GM18861 (cell line): ENCODE measurements around the gene COX7A2.

ENCODE experiments used
- ATAC-seq: cut with Tn5 transposase; IDR thresholded peaks from one replicate; pipeline ENCODE4 v1.9.1; 2021; ENCODE audit not compliant: unreplicated experiment

COX7A2 gene

DNA sequence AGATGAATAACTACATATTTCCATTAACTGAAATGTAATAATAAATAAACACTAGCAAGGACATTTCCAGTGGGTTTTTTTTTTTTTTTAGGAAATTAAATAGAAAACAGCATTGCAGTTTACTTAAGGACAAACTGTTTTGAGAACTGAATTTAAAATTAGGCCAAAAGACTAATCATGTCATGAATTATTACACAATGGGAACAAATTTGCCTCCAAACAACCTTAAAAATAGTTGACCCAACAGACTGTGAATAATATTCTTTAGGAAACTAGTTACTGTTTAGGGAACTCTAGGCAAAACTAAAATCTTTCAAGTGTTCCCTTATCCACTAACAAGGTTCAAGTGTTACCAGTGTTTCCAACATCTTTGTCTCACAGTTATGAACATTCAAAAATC, 21.3 kb downstream of the COX7A2 start:
- no peak for ATAC-seq

DNA sequence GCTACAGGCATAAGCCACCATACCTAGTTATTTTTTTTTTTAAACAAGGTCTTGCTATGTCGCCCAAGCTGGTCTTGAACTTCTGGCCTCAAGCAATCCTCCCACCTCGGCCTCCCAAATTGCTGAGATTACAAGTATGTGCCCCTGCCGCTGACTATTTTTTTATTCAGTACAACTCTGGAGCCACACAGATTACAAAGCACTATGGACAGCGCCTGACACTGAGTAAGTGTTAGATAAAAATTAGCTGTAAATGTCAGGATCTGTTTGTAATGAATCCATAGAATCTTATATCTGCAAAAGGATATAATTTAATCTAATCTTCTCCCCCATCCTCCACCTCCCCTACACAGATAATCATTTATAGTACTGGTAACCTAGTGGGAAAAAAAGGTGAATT, 22.5 kb downstream of the COX7A2 start:
- ATAC-seq: no peak

DNA sequence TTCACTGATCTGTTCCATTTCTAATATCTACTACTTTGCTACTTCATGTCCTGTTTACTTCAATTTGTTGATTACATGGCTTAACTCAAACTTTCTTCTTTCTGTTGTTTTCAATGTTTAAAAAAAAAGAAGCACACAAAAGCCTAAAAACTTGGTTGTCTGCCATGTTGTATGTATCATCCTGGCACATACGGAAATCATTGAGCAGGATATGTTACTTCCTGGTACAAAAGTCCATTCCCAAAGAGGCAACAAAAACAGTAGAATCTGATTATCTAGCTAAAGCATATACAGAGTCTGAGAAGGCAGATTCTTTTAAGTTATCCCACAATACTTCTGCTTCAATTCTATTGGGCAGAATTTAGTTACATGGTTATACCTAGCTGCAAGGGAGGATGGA, 23.2 kb downstream of the COX7A2 start:
- no peak for ATAC-seq

DNA sequence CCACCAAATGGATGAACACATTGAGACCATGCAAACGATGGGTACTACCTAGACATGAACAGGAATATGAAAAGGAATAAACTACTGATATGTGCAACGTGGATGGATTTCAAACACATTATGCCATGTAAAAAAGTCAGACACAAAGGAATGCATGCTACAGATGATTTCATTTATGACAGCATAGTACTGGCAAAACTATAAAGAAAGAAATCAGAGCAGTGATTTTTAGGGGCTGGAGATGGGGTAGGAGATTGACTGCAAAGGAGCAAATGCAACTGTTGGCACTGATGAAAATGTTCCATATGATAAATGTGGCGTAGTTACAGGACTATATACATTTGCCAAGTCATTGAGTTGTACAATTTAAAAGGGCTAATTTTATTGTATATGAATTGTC, 24.3 kb downstream of the COX7A2 start:
- no peak for ATAC-seq

DNA sequence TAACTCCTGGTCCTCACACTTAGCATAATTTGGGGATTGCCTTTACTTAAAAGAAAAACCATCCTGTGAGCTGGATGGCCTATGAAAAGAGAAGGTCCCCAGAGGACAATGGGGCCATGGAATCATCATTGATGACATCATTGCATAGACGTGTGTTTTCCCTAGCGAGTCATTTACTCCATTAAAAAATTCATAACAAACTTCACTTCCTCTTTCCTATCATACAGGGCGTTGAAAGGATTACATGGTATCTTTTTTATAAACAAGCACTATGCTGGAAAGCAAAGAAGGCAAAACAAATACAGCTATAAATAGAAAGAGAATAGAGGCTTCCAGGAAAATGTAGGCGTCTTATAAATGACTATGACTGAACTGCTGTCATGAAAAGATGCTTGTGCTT, 26.4 kb downstream of the COX7A2 start:
- no peak for ATAC-seq

DNA sequence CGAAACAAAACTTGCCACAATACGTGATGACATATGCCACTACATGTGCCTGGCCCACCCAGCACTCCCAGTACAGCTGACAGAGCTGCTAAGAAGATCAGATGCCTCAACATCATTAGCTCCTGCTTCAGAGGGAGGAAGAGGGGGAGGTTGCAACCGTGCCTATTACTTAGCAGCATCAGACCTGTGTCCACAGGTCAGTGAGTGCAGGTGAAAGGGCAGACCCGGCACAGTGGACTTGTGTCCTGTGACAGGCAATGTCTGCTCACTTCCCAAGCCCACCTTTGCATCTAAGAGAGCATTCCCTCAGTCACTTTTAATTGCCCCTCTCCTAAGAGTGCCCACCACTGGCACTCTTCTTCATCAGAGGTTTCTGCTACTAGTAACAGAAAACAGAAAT, 28.3 kb downstream of the COX7A2 start:
- no peak for ATAC-seq

DNA sequence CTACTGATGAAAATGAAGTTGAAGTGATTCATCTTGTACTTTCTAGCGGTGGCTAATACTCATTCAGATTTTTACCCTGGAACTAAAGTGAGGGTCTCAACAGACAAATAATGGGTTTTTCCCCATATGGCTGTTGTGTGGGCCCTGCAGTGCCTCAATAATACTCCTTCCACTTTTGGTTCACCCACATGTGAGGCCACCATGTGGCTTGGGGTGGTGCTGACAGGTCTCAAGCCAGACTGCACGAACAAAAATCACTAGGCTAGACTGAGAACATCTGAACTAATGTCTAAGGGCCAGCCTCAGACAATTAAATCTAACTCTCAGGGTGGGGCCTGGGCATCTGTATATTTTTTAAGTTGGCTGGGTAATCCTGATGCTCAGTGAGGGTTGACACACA, 29.9 kb downstream of the COX7A2 start:
- no peak for ATAC-seq

DNA sequence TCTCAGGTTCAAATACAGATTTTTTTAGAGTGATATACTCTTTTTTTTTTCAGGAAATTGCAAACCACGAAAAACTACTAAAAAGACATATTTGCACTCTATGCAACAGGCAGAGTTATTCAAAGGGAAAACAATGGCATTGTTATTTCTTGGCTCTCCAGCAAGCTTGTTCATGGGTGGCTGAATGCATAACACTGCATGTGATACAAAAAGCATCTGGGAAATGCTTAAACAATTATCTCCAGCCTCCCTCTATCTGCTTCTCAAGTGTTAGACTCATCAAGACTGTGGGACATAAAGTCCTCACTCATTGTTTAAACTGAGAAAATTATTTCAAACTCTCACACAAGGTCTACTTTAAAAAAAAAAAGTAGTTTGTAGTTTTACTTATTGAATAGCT, 30.5 kb downstream of the COX7A2 start:
- no peak for ATAC-seq

DNA sequence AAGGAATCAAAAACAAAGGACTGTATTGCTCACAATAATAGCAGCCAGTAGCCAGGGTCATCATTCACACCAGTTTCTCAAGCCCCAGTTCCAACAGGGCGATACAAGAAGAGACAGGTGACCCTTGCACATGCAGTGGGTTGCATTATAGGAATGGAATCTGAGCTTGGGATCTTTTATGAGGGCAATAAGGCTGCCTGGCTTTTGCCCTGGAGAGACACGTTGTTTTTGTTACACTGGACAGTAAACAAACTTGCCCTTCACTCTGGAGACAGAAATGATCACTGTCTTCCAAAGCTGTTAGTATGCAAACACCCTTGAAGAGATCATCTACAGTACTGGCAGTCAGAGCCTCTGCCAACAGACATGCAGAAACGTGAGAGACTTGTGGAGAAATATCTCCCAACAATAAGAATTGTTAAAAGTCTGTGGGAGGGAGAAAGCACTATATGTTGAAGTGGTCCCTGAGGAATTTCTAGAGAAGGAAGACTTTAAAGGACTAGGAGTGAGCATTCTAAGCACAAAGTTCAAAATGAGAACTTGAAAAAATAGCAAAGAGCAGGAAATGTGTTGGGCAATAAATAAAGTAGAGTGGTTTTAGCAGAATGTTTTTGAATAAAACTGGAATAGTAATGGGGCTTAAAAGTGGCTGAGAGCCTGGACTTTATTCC, 31.5 kb downstream of the COX7A2 start:
- ATAC-seq: no peak

DNA sequence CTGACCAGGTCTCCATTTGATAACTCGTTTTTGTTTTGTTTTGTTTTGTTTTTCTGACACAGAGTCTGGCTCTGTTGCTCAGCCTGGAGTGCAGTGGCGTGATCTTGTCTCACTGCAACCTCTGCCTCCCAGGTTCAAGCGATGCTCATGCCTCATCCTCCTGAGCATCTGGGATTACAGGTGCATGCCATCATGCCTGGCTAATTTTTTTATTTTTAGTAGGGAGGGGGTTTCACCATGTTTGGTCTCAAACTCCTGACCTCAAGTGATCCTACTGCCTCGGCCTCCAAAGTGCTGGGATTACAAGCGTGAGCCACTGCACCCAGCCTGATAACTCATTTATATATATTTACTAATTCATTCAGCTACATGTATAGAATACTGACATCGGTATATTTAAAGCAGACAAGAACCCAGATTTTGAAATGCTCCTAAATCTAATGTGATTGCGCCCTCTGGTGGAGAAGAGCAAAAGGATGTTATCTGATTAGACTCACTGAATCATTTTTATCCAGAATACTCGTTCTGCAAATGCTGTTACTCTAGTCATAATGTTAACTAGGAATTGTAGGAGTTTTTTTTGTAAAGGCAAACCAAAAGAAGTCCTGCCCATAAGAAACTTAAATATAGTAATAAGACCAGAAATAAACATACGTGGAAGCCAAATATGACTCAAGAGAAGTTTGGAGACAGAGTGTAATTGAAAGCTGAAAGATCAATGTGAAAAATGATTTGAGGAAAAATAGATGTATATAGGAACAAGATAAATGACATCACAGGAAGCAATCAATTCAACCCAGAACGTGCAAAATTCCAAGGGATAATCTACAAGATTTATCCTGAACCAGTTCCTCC, 32.5 kb downstream of the COX7A2 start:
- no peak for ATAC-seq

DNA sequence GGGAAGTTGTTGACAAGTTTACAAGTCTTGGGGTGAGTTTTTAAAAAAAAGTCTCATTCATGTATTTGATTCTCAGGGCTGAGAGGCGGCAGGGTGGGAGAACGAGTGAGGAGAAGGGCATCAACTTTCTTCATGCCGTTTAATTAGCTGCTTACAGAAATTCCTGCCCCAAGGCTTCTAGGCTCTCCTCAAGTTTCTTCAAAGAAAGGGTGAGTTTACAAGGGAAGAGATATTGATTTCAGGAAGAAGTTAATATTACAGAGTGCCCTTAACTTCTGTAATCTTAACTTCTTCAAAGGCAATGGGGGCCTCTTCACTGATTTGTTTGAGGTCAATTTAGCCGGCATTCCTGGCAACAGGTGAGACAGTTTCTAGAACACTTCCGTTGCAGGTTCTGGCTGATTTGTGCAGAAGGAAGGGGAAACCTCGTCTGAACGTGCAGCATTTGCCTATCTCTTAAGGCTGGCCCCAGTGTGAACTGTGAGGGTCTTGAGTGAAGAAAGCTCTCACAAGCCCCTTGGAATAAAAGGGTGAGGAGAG, 34.3 kb downstream of the COX7A2 start:
- no peak for ATAC-seq

DNA sequence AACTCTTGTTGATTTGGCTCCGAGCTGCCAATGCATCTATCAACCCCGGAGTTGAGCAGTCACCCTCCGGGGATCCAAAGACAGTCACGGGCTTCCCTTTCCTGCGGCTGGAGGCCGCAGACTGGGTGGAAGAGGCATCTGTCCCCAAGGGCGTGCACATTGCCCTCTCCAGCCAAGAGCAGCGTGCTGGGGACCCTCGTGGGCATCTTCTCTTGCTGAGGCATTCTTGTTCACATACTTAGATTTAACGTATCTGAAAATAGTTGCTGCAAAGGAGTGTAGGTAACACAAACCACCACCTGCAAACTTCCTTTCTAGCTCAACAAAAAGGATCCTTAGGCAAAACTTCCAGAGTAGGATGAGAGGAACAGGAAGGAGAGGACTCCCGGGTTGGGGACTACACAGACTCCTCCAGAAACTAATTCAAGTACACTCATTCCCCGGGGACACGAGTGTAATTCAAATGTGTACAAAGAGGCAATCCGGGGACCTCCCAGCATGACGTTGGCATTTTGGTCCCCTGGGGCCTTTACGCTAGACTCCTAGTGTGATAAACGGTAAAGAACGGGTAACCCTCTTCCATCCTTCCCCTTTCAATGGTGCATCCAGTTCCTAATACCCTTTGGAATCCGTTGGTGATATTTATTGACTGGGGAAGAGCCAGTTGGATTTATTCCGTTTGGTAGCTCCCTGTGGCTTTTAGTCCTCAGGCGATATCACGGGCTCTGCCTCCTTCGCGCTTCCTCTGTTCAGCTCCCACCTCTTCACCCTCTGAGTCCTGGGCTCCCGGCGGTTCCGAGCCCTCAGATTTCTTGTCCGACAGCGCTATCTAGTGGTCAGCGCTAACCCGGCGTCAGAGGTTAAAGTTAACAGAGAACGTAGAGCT, 35.1 kb downstream of the COX7A2 start:
- peak; percentile 67 for ATAC-seq

DNA sequence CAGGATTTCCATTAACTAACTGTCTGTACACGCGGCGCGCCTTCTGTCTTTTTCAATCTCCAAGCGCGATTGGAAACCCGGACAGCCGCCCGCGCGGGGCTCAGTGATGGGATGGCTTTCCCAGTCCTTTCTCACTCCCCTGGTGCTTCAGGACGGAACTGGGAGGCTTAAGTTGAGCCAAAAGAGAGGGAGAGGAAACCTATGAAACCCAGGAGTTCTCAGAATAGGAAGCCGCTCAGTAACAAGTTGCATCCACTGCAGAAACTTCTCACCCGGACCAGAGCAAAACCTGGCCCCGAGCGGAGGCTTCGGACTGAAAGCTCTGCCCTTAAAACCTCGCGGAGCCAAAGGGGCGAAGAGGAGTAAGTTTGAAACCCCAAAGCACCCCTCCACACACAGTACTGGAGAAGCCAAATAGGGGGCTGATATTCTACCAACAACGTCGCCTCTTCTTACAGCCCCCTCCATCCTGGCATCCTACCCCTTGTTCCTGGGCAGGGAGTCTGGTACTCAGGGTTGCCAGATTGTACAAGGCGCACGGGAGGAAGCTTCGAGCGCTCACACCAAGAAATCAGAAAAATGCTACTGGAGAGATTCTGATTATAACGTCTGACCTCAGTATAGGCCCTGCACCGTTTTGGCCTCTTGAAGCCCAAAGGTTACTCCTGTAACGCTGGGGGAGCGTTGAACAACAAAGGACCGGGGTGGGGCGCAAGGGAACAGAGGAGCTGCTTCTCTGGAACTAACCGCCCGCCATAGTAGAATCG, 36.8 kb downstream of the COX7A2 start:
- ATAC-seq: no peak

DNA sequence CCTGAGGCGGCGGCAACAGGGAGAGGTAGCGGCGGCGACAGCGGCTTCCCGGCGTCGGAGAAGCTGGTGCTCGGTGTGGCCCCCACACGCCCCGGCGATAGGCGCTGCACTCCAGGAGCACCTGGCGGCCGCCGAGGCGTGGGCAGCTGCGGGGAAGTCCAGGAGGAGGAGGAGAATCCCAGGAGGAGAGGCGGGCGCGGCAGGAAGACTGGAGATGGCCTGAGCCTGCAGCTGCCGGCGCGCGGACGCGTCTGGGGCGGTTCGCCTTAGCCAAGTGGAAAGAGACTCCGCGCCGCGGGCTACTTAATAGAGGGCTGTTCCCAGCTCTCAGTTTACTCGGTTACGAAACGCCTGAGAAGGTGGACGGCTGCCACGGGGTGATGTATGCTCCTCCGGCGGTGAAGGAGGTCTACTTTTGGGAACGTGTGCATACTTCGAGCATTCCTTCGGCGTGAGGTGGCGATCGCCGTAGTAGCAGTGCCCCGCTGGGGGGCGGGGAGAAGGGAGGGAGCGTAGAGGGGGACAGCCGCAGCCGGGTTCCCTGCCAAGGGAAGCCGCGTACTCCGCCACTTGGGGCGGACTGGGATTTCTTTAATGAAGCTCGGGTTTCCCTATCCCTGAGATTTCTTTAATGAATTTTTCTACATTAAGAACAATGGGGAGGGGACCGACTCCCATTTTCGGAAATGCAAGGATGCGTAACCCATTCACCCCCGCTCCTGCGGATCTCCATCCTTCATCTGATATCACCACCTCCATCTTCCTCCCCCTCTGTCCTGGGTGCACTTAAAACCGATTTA, 37.6 kb downstream of the COX7A2 start, which contains the start of gene COL12A1:
COL12A1 (minus strand) TSS at position 278 of the 800 bp plus-strand sequence. CDS start 3,261 bp downstream, outside the sequence.
- no peak for ATAC-seq

DNA sequence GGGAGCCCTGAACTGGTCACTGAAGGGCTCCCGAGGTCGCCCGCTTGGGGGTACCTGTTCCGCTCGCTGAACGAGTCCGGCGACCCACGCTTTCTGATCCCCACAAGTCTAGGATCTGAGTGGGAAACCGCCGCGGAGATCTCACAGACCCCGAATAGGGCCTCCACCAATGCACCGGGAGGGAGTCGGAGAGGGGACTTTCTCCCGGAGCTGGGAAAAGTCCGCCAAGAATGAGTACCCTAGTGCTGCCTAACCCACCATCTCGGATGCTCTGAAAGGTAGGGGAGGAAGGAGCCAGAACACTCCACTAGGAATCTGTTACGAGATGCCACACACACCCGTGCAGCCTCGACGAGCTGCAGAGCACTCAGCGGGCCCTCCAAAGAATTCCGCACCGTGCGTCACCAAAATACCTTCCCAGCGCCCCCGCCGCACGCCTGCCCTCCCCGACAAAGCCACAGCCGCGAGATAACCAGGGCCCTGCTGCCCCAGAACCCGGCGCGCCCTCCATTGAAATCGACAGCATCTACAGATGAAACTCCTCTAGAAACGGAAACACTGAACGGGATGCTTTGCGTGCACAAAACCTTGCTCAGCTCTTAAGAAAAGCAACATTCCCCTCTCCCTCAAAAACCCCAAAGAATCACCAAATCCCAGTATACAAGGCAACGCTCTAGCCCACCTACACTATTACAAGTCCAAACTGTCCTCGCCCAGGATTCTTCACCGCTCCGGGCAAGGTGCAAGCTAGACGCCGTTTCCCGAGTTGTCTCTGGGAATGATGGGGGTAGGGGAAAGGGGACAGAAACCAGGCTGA, 38.4 kb downstream of the COX7A2 start:
- ATAC-seq: no peak

DNA sequence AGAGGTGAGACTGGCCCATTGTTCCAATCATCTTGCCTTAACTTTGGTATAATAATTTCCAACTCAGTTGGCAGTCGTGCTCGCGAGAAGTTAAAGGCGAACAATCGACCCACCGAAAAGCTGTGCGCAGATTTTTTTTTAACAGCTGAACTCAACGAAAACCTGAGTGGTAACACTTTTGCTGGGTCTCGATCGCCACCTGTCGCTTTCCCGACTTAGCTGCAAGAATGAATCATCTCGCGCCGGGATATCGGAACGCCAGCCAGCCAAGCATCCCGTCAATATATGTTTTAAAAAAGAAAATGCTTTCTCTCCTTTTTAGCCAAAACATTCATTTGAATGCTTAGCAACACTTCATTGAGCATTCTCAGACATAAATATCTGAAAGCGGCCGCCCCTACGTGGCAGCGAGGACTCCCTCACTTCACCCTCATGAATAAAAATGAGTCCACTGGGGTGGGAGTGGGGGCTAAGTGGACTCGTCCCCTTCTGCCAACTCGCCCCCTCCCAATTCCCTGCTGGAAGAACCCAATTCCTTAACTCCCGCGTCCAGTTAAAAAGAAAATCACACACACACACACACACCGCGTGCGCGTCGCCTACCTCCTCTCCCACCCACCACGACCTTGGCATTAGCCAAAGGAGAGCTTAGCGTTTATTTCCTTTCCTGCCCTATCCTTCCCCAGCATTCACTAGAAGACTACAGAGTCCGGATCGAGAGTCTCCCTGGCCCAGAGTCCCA, 39.2 kb downstream of the COX7A2 start:
- ATAC-seq: no peak

DNA sequence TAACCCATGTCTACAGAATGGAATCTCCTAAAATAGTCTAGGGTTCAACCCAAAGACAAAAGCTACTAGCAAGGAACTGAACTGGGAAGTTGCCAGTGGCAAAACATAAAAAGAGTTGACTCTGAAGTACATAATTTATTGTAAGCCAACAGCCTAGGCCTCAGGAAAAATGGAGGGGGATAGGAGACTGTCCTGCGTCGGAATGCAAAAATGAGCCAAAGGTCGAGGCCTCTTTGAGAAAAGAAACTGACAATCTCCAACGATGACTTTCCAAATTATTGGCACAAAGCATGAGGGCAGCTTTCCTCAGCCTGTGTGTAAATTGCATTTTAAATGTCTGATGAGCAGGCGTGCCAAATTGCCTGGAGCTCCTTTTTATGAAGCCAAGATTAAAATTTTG, 39.9 kb downstream of the COX7A2 start:
- no peak for ATAC-seq

DNA sequence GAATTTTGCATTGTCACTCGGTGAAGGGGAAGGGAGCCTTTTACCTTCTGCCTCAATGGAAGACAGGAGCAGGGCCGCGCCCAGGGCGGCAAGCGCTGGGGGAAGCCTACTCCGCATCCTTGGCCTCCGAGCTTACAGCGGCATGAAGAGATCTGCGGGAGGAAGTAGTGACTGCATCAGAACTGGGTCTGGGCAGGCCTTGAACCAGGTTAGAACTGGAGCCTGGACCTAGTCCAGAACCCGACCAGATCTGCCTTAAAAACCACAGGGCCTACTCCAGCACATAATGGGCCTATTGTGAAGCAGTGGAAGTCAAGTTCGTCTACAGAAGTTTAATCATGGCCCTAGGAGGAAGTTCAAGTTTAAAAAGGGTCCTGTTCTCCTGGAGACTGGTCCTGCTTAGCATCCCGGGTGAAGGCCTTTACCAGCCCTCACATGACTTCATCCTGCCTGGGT, 40.9 kb downstream of the COX7A2 start:
- ATAC-seq: no peak
